NCI-H1092 (cell line): ENCODE data around the gene ELOVL7.
"Not testable (repeated sequence)": the region's sequence is repeated elsewhere in the genome, so short reads cannot be mapped to it uniquely, and the experiment has no call there.

Experiments
- DNase-seq: peaks from one replicate; lab custom pipeline; 2025; lab: John Stamatoyannopoulos, UW

The ELOVL7 gene

GRCh38 chr5:60830581-60831127 is 13.4 kb downstream of the ELOVL7 start:
- DNase-seq: no peak

DNA sequence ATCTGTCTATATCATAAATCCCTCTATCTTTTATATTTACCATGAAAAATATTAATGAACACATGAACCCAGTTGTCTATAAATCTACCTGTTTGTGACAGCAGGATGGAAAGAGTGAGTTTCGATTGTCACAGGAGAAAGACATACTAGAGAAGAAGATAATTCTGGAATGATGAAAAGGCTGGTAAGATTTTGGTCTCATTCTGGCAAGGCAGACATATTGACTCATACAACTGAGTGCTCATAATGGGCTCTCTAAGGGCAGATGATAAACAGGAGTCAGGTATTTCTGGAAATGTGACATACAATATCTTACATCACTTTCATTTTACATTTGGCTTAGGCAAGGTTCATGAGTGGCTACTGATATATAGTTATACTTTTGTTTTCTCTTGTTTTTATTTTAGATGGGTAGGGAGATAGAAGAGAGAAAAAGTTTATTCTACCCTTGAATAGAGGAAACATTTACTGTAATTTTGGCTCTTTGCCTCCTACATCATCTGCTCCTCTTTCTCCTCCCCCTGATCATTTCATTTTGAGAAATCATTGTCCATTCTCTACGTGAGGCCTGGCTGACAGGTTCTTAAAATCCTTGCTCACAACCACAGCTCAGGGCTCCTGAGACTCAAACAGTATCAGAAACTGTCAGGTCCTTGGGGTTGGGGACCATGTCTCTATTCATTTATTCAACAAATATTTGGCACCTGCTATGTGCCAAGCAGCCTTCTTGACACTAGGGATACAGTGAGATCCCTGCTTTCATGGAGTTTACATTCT is 14.4 kb downstream of the ELOVL7 start:
- no peak for DNase-seq

DNA sequence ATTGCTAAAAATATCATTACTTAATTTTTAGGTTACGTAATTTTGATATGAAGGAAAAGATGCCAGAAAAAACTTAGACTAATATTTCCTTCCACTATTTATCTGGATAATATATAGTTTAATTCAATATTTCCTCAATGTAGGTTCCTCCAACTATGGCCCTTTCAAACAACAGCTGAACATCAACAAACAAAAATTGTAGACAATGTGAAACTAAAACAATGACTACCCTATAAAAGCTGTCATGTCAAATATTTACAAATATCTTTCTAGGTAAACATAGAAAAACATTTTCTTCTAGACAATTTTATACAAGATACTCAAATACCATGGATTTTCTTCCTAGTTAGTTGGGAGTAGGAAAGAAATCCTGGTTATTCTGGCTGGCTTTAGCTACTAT is 16.9 kb downstream of the ELOVL7 start:
- no peak for DNase-seq

DNA sequence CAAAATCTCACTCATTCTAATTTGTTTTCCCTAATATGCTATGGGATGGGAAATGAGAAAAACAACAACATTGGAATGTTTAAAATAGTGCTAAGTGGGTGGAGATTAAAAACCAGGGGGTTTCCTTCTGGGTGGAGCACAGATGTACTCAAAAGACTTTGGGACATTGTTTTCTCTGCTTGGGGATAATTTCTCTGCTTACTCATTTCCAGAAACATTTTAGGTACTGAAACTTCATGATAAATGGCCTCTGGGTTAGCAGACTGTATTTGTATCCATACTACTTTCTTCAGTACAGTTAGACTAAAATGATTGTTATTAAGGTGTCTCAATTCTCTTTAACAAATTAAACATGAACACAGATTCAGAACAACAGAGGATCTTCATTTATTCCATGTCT is 17.4 kb downstream of the ELOVL7 start:
- no peak for DNase-seq

- no peak for DNase-seq
These were observed 20.5 kb downstream of the ELOVL7 start for GRCh38 chr5:60823574-60823973.

DNA sequence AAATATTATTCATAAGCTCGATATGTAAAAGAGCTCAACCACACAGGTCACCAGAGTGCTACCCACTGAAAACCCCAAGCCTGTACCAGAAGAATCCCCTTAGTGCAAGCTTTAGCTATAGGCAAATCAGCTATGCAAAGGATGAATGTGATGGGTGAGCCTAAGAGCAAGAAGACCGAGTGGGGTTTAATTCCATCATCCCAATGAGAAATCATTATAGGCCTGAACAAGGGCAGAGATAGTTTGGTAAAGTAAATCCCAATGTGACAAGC is 21.8 kb downstream of the ELOVL7 start:
- no peak for DNase-seq

- no peak for DNase-seq
These were observed 22.4 kb downstream of the ELOVL7 start for GRCh38 chr5:60821488-60822284.

DNA sequence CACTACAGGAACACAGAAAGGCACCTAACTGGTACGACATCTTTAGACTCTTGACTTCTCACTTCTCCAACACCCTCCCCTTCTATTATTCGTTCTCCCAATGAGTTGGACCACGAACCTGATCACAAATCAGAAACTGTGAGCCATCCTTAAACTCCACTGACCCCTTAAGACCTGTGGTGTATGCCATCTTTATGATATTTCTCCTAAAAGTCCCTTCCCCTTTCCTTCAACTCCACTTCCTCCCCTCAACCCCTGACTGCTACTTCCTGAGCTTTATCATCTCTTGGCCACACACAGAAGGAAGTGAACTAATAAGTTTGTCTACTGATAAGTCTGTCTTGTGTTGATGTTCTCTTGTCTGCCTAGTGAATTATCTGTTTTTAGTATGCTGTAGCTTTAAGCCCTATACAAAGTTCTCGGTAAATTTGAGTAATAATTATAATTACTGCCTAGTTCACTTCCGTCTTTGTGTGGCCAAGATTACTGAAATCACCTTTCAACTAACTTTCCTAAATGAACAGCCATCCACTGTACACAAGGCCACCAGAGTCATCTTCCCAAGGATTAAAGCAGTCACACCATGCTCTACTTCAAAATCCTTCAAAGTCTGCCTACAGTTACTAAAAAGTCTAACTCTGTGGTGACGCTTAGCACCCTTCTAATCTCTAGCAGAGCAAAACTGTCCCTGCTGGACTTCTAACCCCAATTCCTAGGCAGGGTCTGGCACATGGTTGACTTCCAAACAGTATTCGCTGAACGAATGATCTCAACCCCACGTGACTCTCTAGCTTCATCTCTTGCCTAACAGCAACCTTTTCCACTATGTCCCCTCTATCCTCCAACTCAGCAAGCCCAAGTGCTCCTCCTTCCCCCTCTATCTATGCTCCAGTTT is 23.2 kb downstream of the ELOVL7 start:
- no peak for DNase-seq

GRCh38 chr5:60816138-60816537 is 27.9 kb downstream of the ELOVL7 start:
- DNase-seq: not testable (repeated sequence)

DNA sequence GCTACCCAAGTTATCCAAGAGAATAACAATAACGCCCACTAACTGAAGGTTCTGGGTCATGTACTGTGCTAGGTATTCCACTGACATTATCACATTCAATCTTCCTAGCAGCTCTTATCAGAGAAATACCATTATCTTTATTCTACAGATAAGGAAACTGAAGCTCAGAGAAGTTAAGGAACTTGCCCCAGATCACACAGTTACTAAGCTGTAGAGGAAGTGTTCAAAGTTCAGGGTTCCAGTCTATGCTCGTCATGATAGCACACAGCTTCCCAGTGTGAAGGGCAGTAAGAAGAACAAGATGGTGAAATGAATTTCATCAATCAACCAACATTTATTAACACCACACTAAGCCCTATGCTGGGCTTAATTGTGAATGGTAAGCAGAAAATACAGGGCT is 29.6 kb downstream of the ELOVL7 start:
- no peak for DNase-seq

GRCh38 chr5:60812426-60812825 is 31.6 kb downstream of the ELOVL7 start:
- DNase-seq: no peak

- no peak for DNase-seq
These were observed 33.0 kb downstream of the ELOVL7 start for GRCh38 chr5:60811105-60811504.

- DNase-seq: no peak
These were observed 33.5 kb downstream of the ELOVL7 start for GRCh38 chr5:60810438-60811085.

- no peak for DNase-seq
These were observed 34.1 kb downstream of the ELOVL7 start for GRCh38 chr5:60809891-60810425.

DNA sequence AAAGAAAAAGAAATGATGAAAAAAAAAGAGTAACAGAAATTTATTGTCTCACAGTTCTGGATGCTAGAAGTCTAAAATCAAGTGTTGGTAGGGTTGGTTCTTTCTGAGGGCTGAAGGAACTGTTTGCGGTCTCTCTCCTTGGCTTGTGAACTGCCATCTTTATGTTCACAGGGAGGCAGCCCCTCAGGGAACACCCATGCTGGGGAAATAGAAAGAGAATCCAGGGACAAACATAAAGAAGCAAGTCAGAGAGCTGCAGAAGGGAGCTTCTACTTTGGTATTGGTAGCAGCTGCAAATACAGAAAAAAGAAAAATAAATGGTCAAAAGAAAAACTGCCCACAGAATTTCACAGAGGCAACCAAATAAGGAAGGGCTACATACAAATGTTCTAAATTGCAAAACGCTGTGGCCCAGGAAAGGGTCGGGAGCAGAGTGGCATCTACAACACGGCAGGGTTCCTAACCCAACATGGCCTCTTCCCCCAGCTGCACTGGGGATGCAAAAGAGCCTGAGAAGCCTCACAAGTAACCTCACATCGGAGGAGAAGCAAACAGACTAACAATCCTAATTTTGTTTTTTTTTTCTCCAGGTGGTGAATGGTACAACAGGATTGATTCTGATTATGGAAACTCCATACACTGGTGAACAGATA is 37.4 kb downstream of the ELOVL7 start:
- DNase-seq: no peak

DNA sequence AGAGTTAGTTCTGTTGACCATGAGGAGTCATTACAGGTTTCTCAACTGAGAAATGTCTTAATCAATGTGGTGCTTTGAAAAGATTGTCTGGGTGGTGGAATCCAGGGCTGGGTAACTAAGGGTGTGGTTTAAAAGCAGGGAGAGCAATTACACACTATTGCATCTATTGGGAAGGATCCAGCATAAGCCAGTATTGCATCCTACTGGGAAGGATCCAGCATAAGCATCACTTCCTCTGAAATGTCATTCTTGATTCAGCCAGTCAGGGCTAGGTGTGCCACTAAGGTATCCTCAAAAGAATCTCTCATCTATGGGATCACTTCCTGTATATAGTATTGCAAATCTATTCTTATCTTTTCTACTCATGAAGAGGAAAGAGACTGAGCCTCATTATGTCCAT is 38.6 kb downstream of the ELOVL7 start:
- DNase-seq: no peak

DNA sequence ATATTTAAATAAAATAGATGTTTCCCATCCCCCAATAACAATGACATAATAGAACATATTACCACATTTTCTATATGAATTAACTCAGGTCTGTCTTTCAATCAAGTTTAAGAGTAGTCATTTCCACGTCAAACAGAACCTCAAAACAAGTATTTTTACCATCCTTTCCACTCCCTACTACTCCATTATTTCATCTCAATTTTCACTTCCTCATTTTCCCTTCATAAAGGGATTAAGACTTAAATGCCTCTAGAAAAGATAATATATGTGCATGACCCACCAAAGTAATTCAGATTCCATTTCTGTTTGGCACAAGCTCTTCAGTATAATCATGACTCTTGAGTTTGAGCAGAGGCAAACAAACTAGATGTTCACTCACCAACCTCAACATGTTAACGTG is 40.4 kb downstream of the ELOVL7 start:
- no peak for DNase-seq

DNA sequence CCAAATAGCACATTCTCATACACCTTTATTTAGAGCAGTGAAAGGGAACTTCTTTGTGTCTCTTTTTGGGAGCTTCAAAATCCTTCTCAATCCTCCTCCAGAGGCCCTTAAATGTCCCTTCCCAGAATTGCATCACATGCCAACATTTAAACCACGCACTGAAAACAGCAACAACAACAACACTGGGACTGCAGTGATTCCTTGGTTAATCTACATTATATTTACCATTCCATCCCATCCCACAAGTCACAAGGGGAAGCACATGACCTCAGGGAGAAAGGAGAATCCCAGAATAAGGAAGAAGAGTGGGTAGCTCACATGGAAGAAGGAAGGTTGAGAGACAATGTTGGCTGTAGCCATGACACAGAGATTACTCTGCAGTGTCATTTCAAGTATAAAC is 41.1 kb downstream of the ELOVL7 start:
- no peak for DNase-seq

DNA sequence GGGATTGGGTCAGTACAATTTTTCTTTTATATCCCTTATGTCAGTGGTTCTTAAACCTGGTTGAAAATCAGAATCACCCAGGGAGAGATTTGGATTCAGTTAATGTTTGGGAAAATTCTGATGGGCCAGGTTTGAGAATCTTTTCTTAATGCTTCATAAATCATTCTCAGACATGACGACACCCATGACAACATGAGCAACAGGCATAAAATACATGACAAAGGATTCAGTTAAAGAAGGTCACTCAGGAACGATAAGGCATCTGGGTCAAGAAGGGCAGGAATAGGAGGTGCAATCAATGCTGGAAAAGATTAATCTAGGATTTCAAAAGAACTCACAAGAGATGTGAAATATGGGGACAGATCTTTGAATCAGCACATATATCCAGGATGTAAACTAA is 41.8 kb downstream of the ELOVL7 start:
- DNase-seq: no peak

DNA sequence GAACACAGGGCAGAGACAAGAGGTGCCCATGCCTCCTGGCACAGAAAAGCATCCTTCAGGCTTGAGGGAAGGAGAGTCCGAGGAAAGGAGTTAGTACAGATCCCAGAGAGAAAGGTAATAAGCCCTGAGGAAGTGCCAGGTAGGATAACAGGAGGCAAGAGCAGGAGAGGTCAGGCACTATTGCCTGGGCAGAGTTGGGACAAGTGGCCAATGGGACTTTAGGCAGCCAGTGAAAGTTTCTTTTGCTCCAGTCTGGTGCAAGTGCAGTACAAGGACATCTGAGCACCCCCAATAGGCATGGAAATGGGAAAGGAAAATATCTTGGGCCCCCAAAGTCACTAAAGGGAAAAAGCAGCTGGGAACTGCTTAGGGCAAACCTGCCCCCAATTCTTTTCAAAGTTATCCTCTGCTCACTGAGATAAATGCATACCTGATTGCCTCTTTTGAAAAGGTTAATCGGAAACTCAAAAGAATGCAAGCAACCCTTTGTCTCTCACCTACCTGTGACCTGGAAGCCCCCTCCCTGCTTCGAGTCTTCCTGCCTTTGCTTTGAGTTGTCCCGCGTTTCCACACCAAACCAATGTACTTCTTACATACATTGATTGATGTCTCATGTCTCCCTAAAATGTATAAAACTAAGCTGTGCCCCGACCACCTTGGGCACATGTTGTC is 46.5 kb downstream of the ELOVL7 start:
- no peak for DNase-seq
